Measurements from ENCODE around the gene CHID1. TPM values are rescaled to one million over a fixed set of nuclear protein-coding genes. Genes with fewer than 3 reads are reported as not detected.

CHID1 gene
- total and polyA plus RNA-seq, 2 of the 4 experiments (the other 2 are of a cell fraction): 34.2 to 121 TPM

DNA sequence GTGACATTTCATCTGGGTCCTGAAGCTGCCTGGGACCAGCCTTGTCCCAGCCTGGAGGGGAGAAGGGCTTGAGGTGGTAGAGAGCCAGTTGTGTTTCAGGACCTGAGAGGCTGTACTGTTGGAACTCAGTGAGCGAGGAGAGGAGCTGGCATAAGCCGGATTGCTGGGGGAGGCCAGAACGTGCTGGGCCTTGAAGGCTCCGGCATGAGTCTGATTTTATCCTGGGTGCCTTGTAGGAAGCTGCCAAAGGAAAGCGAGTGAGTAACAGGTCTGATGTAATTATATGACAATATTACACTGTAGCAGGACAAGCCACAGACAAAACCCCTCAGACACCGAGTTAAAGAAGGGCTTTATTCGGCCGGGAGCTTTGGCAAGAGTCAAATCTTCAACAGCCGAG, 32.2 kb upstream of the CHID1 start:
- H3K4me2 ChIP-seq (ENCODE audit: low read depth, low read length): peak overlapping the region; percentile 23; the same call in 1 of the 2 replicates

More for the DNA sequence above, 32.2 kb upstream of the CHID1 start:
- Histone ChIP-seq H3K27ac (ENCODE audit: insufficient read depth, low read length) (peak overlapping the region; percentile 92), H4K20me1 (ENCODE audit: insufficient read depth, low read length) (peaks cover 48% of the 10 kb centered on the region), H3K4me3 (ENCODE audit: insufficient read depth, low read depth, low read length) (no peak overlapping the region), H2AK9ac (replicated peaks; ENCODE audit: low read depth, low read length, poor library complexity) (no peak overlapping the region), H4K91ac (ENCODE audit: insufficient read depth, low read depth, low read length) (peak overlapping the region; percentile 93), H2BK20ac (ENCODE audit: low read depth, low read length) (peak overlapping the region; percentile 59; the same call in 1 of the 2 replicates), H2BK5ac (ENCODE audit: low read depth, low read length, poor library complexity, severe bottlenecking) (peak overlapping the region; percentile 43), H3K27me3 (ENCODE audit: control insufficient read depth, insufficient read depth, low read length) (no peaks in the 10 kb centered on the region), H2AK5ac (ENCODE audit: low read depth, low read length) (peak overlapping the region; percentile 74; the same call in 1 of the 2 replicates), H3K23ac (ENCODE audit: low read depth, low read length) (peak overlapping the region; percentile 95; the same call in 1 of the 2 replicates), H4K5ac (ENCODE audit: low read depth, low read length) (peak overlapping the region; percentile 65), H2AFZ (replicated peaks; ENCODE audit: low read length, poor library complexity) (no peak overlapping the region), H3K4ac (ENCODE audit: low read depth, low read length) (peak overlapping the region; percentile 87), H3K4me1 (ENCODE audit: control insufficient read depth, insufficient read depth, low read length) (peaks cover 15% of the 10 kb centered on the region), H2BK120ac (ENCODE audit: low read depth, low read length) (peak overlapping the region; percentile 76), H3K36me3 (ENCODE audit: control insufficient read depth, insufficient read depth, low read length) (peaks cover 7% of the 10 kb centered on the region), H3K9ac (ENCODE audit: low read depth, low read length) (peak overlapping the region; percentile 84), H3K14ac (replicated peaks; ENCODE audit: low read depth, low read length) (peak overlapping the region; percentile 64), H3K9me1 (ENCODE audit: insufficient read depth, low read length) (peaks cover 13% of the 10 kb centered on the region), H3K56ac (ENCODE audit: extremely low read depth, insufficient read depth, low read length) (peak overlapping the region; percentile 27; the same call in 1 of the 2 replicates), H3K79me1 (ENCODE audit: low read depth in 1 of 2, low read length in 2 of 2) (peaks cover 12 to 66% of the 10 kb centered on the region in 2 experiments; a peak in 3 of 4 replicates), H2BK15ac (ENCODE audit: low read depth, low read length) (peak overlapping the region; percentile 51; the same call in 1 of the 3 replicates), H4K8ac (ENCODE audit: low read depth in 2 of 2, low read length in 2 of 2) (peak overlapping the region; percentile 33 to 61), H3K18ac (ENCODE audit: low read depth, low read length) (peak overlapping the region; percentile 27; the same call in 1 of the 2 replicates), H3K9me3 (ENCODE audit: control insufficient read depth, insufficient read depth, low read length) (no peaks in the 10 kb centered on the region)
- ChIA-PET POLR2A (ENCODE audit: unreplicated experiment) (no interaction called here), CTCF (no interaction called here)
- ATAC-seq (ENCODE audit: low read depth) (peak; percentile 72), DNase-seq (peak; percentile 71)
- intact Hi-C loops (cut with micrococcal nuclease): no loop called here
- TF ChIP-seq NFE2L2 (IDR thresholded peaks at IDR 0.05; ENCODE audit: low read depth, low read length): no peak
- TF ChIP-seq RCOR1 (IDR thresholded peaks at IDR 0.05; ENCODE audit: insufficient replicate concordance, low read length): no peak
- no peak for TF ChIP-seq FOS (IDR thresholded peaks at IDR 0.05; ENCODE audit: low read depth, low read length)
- 0 out of 2 replicates have a peak, but pooled peaks have one; percentile 34 for TF ChIP-seq CEBPB (IDR thresholded peaks at IDR 0.05; ENCODE audit: low read depth, low read length)
- TF ChIP-seq BHLHE40 (IDR thresholded peaks at IDR 0.05; ENCODE audit: low read depth, low read length): no peak
- no TSS peak for BruUV-seq (replicated peaks)
- dilution Hi-C loops (cut with HindIII; ENCODE audit: low sequenced_read_pairs, unreplicated experiment): no loop called here
- WGBS, 2 experiments (ENCODE audit: extremely low coverage in 2 of 2, insufficient read length in 1 of 2): 80% methylated on average over 1 of the region's 9 CpGs; no CpG with 5 or more reads in 1 of the 2 experiments
- in situ Hi-C loops (cut with MboI; ENCODE audit: low sequenced_read_pairs): no loop called here
